Stimulated activated CD4-positive, alpha-beta T cell treated with anti-CD3 and anti-CD28 coated beads, Interleukin-12 subunit alpha, Interleukin-12 subunit beta, amount 100 ng/mL, for 4 hours (primary cell): ENCODE data around the gene LAMC3.

ENCODE experiments used
- DNase-seq: peaks from one replicate; pipeline ENCODE4 v3.0.0-alpha.2; 2020

The LAMC3 gene

GRCh38 chr9:131008909-131009618 lies at the start of gene LAMC3:
LAMC3 (plus strand) TSS chr9:131009174; CDS start chr9:131009215, 41 bp downstream.
- DNase-seq, result no peak

GRCh38 chr9:130959809-130960334 lies 49.1 kb upstream of the LAMC3 start:
- no peak for DNase-seq

DNA sequence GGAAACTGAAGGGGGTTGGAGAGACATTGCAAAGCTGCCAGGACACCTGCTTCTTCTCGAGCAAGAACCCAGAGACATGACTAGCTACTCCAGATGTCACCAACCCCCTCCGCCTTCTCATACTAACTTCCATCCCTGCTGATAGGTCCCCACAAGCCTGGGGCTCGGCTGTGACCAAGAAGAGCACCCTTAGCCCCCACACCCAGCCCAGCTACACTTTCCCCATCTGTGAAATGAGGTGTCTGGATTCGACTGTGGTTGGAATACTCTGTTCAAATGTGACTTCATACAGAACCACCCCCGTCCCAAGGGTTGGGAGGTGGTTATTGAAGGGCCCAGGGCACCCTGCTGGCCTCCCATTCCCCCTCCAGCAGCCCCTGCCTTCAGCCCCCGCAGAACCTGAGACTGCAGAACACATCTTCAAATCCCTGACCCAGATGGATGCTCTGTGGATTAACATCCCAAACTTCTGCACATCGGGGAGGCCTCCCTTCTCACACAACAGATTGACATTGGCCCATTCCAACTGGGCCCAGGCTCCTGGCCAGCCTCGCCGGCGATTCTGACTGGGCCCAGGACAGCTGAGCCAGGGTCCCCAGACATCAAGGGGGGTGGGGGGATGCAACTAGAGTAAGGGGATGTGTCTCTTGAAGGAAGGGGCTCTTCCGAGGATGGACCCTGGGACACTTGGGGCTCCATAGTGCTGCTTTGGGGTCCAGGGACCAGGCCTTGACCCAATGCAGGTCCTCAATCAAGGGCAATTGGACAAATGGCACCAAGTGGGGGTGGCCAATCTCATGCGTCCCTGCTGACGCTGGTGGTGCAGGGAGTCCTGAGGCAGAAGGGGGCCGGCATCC lies 48.2 kb upstream of the LAMC3 start:
- DNase-seq, result no peak

DNA sequence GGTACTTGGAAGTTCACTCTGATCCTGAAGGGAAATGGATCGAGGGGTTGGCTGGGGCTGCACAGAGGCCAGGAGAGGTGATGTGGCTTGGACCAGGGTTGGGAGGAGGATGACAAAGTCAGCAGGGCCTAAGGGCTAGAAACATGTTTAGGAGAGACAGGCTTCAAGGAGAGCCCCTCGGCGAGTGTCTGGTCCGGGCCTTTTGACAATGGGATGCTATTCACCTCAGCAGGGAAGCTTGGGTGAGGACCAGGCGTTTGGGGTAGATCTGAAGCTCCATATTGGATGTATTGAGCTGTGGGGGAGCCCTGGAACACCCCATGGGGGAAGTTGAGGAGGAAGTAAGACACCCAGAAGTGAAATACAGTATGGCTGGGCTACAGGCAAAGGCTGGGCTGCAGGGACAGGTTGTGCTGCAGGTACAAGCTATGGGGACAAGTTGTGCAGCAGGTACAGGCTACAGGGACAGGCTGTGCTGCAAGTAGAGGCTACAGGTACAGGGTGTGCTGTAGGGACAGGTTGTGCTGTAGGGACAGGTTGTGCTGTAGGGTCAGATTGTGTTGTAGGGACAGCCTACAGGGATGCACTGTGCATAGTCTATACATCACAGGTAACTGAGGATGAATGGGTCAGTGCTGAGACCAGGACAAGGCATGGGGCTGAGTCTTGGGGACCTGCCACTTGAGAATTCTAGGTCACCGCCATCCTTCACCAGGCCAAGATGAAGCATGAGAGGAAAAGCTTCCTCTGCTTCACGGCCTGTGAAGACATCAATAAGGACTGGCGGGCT lies 47.3 kb upstream of the LAMC3 start:
- no peak for DNase-seq

- DNase-seq, result no peak
Measured at GRCh38 chr9:130962418-130963316, 46.3 kb upstream of the LAMC3 start.

DNA sequence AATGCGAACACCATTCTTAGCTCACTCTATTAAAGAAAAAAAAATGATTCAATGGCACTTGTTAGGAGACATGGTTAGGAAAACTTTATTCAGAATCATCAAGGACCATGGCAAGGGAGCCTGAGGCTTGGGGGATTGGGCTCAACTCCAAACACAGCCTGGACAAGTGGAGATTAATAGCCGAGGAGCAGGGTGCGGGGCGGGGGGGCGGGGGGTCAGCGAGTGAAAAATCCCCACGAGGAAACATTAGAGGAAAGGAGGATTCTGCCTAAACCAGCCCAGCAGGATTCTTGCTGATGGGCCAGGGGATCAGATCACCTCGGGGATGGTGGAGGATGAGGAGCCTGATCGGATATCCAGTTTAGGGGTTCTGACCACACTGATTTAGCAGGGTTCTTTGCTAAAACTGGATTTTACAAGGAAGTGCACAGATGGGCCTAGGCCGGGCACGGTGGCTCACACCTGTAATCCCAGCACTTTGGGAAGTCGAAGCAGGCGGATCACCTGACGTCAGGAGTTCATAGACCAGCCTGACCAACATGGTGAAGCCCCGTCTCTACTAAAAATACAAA lies 45.6 kb upstream of the LAMC3 start:
- no peak for DNase-seq

- no peak for DNase-seq
Measured at GRCh38 chr9:130963916-130964315, 45.1 kb upstream of the LAMC3 start.

- no peak for DNase-seq
Measured at GRCh38 chr9:130965680-130966079, 43.3 kb upstream of the LAMC3 start.

GRCh38 chr9:130970052-130970451 lies 38.9 kb upstream of the LAMC3 start:
- DNase-seq, result no peak

DNA sequence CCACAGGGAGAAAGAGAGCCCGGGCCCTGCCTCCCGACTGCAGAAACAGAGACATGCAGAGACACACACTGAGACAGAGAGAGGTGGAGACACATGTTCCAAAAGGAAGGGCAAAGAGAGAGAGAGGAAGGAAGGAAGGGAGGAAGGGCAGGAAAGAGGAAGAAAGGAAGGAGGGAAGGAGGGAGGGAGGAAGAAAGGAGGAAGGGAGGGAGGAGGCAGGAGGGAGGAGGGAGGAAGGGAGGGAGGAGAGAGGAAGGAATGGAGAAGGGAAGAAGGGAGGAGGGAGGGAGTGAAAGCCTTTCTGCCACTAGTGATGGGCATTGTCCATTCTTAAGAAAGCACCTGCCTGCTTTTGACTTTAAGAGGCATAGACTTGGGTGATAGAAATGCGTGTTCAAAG lies 38.1 kb upstream of the LAMC3 start:
- DNase-seq, result no peak

DNA sequence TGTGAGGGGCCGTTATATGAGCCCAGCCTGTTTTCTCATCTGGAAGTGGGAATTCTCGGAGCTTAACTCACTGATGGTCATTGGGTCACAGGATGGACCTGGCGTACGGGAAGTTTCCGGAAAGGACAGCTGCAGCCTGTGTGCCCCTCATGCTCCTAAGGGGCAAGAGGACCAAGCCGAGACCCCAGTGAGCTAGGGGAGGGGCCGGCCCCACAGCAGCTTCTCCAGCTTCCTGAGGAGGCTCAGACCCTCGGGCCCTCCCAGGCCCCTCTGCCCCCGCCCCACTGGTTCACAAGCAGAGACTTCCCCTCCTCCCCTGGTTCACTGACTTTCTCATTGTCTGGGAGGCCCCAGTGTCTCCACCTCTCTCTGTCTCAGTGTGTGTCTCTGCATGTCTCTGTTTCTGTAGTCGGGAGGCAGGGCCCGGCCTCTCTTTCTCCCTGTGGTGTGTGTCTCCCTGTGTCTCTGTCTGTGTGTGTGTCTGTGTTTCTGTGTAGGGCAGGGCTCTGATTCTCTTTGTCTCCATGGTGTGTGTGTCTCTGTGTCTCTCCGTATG lies 37.6 kb upstream of the LAMC3 start:
- no peak for DNase-seq

DNA sequence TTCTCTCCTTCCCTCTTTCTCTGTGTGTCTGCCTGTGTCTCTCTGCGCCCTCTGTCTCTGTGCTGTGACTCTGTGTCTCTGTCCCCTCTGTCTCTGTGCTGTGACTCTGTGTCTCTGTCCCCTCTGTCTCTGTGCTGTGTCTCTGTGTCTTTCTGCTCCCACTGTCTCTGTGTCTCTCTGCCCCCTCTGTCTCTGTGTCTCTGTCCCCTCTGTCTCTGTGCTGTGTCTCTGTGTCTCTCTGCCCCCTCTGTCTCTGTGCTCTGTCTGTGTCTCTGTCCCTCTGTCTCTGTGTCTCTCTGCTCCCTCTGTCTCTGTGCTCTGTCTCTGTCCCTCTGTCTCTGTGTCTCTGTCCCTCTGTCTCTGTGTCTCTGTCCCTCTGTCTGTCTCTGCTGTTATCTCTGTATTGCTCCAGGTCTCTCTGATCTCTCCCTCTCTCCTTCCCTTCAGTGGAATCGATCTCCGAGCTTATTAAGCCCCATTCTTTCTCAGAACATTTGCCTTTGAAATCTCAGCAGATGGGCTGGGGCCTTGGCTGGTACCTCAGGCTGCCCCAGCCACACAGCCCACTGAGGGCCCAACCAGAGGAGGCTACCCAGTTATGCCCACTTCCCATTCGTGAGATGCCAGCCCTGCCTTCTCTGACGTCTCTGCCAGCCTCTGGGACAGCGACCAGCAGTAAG lies 36.6 kb upstream of the LAMC3 start:
- DNase-seq, result no peak

GRCh38 chr9:130972957-130973685 lies 35.9 kb upstream of the LAMC3 start:
- no peak for DNase-seq

DNA sequence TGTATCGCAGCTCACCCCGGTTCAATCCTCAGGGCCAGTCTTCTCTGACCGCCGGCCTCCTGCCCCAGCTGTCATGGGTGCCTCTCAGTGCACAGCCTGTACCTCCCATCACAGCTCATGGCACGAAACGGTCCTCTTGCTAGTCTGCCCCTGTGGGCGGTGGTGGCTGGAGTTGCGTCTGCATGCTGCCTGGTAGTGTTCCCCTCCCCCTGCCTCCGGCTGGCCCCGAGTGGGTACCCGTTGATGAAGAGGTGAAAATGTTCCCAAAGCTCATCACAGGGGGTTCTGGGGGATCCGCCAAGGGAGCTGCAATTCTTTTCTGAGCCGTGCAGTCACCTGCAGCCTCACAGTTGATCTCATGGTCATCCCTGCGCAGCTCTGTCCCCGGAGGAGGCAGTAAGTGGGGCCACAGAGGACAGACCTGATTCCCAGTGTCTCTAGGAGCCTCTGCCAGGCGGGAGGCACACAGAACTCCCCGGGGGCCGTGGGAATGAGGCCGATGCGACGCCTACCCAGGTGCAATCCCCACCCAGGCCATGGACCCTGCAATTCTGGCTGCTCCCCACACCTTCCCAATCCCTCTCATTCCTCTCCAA lies 35.2 kb upstream of the LAMC3 start:
- DNase-seq, result no peak

- DNase-seq, result no peak
Measured at GRCh38 chr9:130974697-130975096, 34.3 kb upstream of the LAMC3 start.

DNA sequence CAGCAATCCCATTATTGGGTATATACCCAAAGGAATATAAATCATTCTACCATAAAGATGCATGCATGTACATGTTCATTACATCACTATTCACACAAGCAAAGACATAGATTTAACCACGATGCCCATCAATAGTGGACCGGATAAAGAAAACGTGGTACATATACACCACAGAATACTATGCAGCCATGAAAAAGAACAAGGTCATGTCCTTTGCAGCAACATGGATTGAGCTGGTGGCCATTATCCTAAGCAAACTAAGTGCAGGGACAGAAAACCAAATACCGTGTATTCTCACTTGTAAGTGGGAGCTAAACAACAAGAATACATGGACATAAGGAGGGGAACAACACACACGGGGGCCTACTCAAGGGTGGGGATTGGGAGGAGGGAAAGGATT lies 33.8 kb upstream of the LAMC3 start:
- no peak for DNase-seq

- no peak for DNase-seq
Measured at GRCh38 chr9:130975932-130976841, 32.8 kb upstream of the LAMC3 start.

DNA sequence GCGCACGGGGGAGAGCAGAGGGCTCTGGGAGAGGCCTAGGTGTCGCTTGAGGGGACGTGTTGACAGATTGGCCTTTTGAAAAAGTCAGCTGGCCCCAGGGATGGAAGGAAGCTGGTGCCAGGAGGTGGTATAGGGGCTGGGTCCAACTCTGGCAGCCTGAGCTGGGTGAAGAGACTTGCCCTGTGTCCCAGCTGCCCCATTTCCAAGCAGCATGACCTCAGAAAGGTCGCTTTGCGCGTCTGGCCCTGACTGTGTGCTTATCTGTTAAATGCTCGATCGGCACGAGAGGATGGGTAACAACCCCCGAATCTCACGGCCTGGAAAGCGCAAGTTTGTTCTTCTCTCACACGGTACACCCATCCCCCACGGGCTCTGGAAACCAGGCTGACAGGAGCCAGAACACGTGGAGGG lies 31.2 kb upstream of the LAMC3 start:
- no peak for DNase-seq
